VCaP (cell line): ENCODE measurements around the gene PIMREG.

Source experiments
- H3K27ac ChIP-seq: fragments of 450-650 bp; 2 replicates; pipeline ENCODE4 v1.5.1; 2017
- CTCF ChIP-seq: fragments of 450-650 bp; conservative IDR thresholded peaks from 2 replicates; pipeline ENCODE4 v1.5.1; 2017; ENCODE audit warnings: mild to moderate bottlenecking, moderate library complexity

The PIMREG gene

GRCh38 chr17:6463616-6464445 is 19.6 kb downstream of the PIMREG start:
- H3K27ac ChIP-seq = no peak overlapping the region
- TF ChIP-seq CTCF = no peak

- H3K27ac ChIP-seq = no peak overlapping the region
- TF ChIP-seq CTCF = no peak
Observed at GRCh38 chr17:6464446-6465041, 20.3 kb downstream of the PIMREG start.

DNA sequence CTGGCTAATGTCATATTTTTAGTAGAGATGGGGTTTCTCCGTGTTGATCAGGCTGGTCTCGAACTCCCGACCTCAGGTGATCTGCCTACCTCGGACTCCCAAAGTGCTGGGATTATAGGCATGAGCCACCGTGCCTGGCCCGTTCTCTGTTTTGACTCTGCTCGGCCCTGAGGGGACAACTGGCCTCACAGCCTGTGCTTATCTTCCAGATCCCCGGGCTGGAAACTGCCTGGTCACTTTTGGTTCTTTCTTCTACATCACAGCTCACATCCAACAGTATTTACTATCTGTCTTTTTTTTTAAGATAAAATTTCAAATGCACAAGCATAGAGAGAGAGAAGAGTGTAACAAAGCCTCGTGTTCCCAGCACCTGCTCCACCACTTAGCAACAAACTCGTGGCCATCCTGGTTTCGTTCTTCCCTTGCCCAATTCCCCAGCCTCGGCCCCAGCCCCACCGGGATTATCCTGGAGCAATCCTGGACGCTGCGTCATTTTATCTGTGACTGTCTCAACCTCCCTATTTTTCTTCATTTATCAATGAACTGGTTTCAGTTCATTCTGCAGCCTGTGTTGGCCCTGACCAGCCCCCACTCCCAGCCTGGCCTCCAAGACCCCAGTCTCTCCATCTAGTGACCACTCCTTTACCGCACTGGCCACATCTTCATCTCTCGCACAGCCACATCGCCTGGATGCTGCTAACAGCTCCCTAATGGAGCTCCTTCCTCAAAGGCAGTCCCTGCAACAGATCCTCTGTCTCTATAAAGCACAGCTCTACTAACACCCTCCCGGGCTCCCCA is 21.1 kb downstream of the PIMREG start:
- no peak for TF ChIP-seq CTCF
- no peak overlapping the region for H3K27ac ChIP-seq

DNA sequence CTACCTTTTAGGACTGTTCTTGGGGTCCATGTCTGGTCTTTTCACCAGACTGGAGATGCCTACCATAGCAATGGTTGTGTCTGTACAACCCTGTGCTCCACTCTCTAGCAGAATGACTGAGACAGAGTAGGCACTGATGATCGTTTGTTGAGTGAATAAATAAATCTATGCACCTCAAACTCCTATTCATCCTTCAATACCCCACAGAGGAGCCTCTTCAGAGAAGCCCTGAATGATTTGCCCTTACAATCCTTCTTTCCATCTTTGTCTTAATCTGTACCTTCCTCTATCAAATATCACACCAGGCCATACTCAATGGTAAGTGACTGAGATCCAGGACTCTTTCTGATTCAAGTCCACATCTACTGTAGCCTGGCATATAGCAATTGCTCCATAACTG is 23.3 kb downstream of the PIMREG start:
- TF ChIP-seq CTCF = no peak
- H3K27ac ChIP-seq = no peak overlapping the region

- no peak overlapping the region for H3K27ac ChIP-seq
- no peak for TF ChIP-seq CTCF
Observed at GRCh38 chr17:6468051-6468790, 24.0 kb downstream of the PIMREG start.

DNA sequence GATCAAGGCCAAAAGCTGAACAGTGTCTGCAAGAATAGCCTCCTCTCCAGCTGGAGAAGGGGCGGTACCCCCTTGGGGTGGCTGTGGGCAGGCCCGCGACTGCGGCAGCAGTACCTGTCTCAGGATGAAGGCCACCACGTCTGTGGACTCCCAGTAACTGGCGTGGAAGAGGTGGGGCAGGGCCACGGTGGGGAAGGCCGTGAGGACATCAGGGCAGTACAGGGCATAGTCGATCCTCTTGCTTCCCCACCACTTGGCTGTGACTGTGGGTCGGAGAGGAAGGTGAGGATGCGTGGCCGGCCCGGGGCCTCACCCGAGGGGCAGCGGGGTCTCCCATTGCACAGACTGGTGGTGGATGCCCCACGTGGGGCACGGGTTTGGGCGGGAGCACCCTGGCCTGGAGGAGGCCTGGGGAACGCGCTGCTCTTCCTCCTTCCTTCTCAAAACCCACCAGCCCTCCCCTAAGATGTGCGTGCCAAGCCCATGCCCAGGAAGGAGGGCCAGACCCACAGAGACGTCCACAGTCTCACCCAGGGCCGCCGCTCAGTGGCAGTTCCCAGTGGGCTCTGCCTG is 26.0 kb downstream of the PIMREG start:
- H3K27ac ChIP-seq = no peak overlapping the region
- no peak for TF ChIP-seq CTCF
